ENCODE results near the gene SETD4. TPM values are rescaled to one million over a fixed set of nuclear protein-coding genes. Genes with fewer than 3 reads are reported as not detected.

SETD4 gene
- total RNA-seq, 1 experiment from 2014 or later: 22.7 TPM

DNA sequence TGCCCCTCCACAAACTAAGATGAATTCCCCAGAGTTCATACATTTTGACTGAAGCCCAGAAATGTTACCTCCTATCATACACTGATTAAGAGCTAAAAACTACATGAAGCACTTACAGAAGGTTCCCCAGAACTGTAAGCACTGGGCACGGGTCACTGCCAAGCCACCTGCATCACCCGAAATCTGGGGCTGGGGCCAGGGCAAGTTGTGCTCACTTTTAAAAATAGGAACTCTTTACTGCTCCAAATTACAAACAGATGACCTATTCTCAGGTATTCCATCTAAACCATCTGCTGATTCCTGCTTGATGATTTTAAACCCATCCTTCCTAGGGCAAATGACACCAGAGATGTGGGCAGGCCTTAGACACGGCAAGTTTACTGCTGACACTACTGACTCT, 4.8 kb downstream of the SETD4 start:
- peaks cover 33% of the 10 kb centered on the region for H3K79me2 ChIP-seq (ENCODE audit: insufficient read depth, low read length)
- ChIA-PET RAD21 (ENCODE audit: low non-redundant PET in 1 of 2, low total read pairs in 2 of 2, uncharacterized antibody in 2 of 2, unreplicated experiment in 2 of 2) (no interaction called here), CTCF (no interaction called here), POLR2A (no interaction called here)
- H3K4me3 ChIP-seq (replicated peaks in 1 of 2; ENCODE audit: low read depth in 1 of 2, low read length in 2 of 2): no peak overlapping the region
- ATAC-seq (no peak), DNase-seq (ENCODE audit: low read depth, low spot score) (no peak)
- no TSS peak for BruUV-seq (replicated peaks)
- H3K9me2 ChIP-seq (ENCODE audit: insufficient read depth): no peaks in the 10 kb centered on the region
- H3K27me3 ChIP-seq (ENCODE audit: insufficient read depth, low read length): no peaks in the 10 kb centered on the region
- peaks cover 5 to 6% of the 10 kb centered on the region in 2 experiments; a peak in 3 of 4 replicates for H3K4me1 ChIP-seq (ENCODE audit: control insufficient read depth in 1 of 2, insufficient read depth in 2 of 2, low read length in 2 of 2)
- no peak overlapping the region for H3K27ac ChIP-seq (ENCODE audit: low read depth, low read length)
- H2AFZ ChIP-seq (ENCODE audit: low read depth, low read length, poor library complexity, severe bottlenecking): no peak overlapping the region
- intact Hi-C loops (cut with micrococcal nuclease): no loop called here
- no peak overlapping the region for H3K4me2 ChIP-seq (ENCODE audit: low read length)
- H3K9ac ChIP-seq (ENCODE audit: low read length): no peak overlapping the region
- H4K20me1 ChIP-seq (ENCODE audit: insufficient read depth): no peaks in the 10 kb centered on the region
- H3K36me3 ChIP-seq (ENCODE audit: control insufficient read depth in 1 of 2, insufficient read depth in 2 of 2, low read length in 2 of 2): peaks cover 37 to 49% of the 10 kb centered on the region in 2 experiments
- no peaks in the 10 kb centered on the region for H3K9me3 ChIP-seq (ENCODE audit: control insufficient read depth in 1 of 2, insufficient read depth in 1 of 2, low read depth in 1 of 2, low read length in 2 of 2)
- TF ChIP-seq EZH2 (IDR thresholded peaks at IDR 0.05): no peak
- no peak for TF ChIP-seq SIN3A (IDR thresholded peaks at IDR 0.05; ENCODE audit: low read depth)
- TF ChIP-seq JUND (IDR thresholded peaks at IDR 0.05): no peak
- TF ChIP-seq CEBPB (IDR thresholded peaks at IDR 0.05; ENCODE audit: low read depth): no peak
- TF ChIP-seq SP1 (IDR thresholded peaks at IDR 0.05; ENCODE audit: low read depth): no peak
- TF ChIP-seq SRF (IDR thresholded peaks at IDR 0.05; ENCODE audit: low read depth): no peak
- TF ChIP-seq EGR1 (IDR thresholded peaks at IDR 0.05; ENCODE audit: low read depth): no peak
- TF ChIP-seq, protein P1, sequence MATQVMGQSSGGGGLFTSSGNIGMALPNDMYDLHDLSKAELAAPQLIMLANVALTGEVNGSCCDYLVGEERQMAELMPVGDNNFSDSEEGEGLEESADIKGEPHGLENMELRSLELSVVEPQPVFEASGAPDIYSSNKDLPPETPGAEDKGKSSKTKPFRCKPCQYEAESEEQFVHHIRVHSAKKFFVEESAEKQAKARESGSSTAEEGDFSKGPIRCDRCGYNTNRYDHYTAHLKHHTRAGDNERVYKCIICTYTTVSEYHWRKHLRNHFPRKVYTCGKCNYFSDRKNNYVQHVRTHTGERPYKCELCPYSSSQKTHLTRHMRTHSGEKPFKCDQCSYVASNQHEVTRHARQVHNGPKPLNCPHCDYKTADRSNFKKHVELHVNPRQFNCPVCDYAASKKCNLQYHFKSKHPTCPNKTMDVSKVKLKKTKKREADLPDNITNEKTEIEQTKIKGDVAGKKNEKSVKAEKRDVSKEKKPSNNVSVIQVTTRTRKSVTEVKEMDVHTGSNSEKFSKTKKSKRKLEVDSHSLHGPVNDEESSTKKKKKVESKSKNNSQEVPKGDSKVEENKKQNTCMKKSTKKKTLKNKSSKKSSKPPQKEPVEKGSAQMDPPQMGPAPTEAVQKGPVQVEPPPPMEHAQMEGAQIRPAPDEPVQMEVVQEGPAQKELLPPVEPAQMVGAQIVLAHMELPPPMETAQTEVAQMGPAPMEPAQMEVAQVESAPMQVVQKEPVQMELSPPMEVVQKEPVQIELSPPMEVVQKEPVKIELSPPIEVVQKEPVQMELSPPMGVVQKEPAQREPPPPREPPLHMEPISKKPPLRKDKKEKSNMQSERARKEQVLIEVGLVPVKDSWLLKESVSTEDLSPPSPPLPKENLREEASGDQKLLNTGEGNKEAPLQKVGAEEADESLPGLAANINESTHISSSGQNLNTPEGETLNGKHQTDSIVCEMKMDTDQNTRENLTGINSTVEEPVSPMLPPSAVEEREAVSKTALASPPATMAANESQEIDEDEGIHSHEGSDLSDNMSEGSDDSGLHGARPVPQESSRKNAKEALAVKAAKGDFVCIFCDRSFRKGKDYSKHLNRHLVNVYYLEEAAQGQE (IDR thresholded peaks at IDR 0.05; ENCODE audit: low read depth): no peak
- no peak for TF ChIP-seq YY1 (IDR thresholded peaks at IDR 0.05; ENCODE audit: extremely low read depth, insufficient replicate concordance, low read depth, low read length)
- TF ChIP-seq, protein P2, sequence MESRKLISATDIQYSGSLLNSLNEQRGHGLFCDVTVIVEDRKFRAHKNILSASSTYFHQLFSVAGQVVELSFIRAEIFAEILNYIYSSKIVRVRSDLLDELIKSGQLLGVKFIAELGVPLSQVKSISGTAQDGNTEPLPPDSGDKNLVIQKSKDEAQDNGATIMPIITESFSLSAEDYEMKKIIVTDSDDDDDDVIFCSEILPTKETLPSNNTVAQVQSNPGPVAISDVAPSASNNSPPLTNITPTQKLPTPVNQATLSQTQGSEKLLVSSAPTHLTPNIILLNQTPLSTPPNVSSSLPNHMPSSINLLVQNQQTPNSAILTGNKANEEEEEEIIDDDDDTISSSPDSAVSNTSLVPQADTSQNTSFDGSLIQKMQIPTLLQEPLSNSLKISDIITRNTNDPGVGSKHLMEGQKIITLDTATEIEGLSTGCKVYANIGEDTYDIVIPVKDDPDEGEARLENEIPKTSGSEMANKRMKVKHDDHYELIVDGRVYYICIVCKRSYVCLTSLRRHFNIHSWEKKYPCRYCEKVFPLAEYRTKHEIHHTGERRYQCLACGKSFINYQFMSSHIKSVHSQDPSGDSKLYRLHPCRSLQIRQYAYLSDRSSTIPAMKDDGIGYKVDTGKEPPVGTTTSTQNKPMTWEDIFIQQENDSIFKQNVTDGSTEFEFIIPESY (IDR thresholded peaks at IDR 0.05; ENCODE audit: extremely low read depth, insufficient replicate concordance, low read length): no peak
- TF ChIP-seq RAD21 (IDR thresholded peaks at IDR 0.05; ENCODE audit: low read depth): no peak
- TF ChIP-seq ZNF274 (IDR thresholded peaks at IDR 0.05; ENCODE audit: low read depth, low read length): no peak
- TF ChIP-seq, protein P3, sequence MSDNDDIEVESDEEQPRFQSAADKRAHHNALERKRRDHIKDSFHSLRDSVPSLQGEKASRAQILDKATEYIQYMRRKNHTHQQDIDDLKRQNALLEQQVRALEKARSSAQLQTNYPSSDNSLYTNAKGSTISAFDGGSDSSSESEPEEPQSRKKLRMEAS (IDR thresholded peaks at IDR 0.05): no peak
